DOHH2 (cell line): ENCODE measurements around the gene DHTKD1.

Experiments
- H3F3A ChIP-seq: fragments of 200-600 bp; sonication (generic), shearing (Covaris generic); 2 replicates; pipeline ENCODE4 v1.6.0; 2016; ENCODE audit warnings: antibody characterized with exemption, mild to moderate bottlenecking; ENCODE audit not compliant: control insufficient read depth, insufficient read depth
- H3K27ac ChIP-seq: fragments of 200-600 bp; sonication (generic); 2 replicates; pipeline ENCODE4 v1.5.1; 2014; ENCODE audit warnings: low read depth, mild to moderate bottlenecking, low read length, moderate library complexity
- H3K27me3 ChIP-seq: fragments of 200-600 bp; sonication (generic); 2 replicates; pipeline ENCODE4 v1.6.1; 2014; ENCODE audit warnings: mild to moderate bottlenecking, low read length, mixed read lengths; ENCODE audit not compliant: control insufficient read depth
- H3K36me3 ChIP-seq: fragments of 200-600 bp; sonication (generic); 2 replicates; pipeline ENCODE4 v1.6.1; 2014; ENCODE audit warnings: mild to moderate bottlenecking, low read length, moderate library complexity, mixed read lengths; ENCODE audit not compliant: control insufficient read depth
- H3K4me1 ChIP-seq: fragments of 200-600 bp; sonication (generic); 2 replicates; pipeline ENCODE4 v1.6.1; 2014; ENCODE audit warnings: mild to moderate bottlenecking, low read length, mixed read lengths; ENCODE audit not compliant: control insufficient read depth
- H3K4me2 ChIP-seq: fragments of 200-600 bp; sonication (generic); 2 replicates; pipeline ENCODE4 v1.6.0; 2014; ENCODE audit warnings: mild to moderate bottlenecking, low read length, moderate library complexity
- H3K4me3 ChIP-seq: fragments of 200-600 bp; sonication (generic); 2 replicates; pipeline ENCODE4 v1.5.1; 2014; ENCODE audit warnings: mild to moderate bottlenecking, low read length, mixed read lengths
- H3K79me2 ChIP-seq: fragments of 200-600 bp; sonication (generic); 2 replicates; pipeline ENCODE4 v1.6.1; 2014; ENCODE audit warnings: mild to moderate bottlenecking, low read length, mixed read lengths; ENCODE audit not compliant: control insufficient read depth
- H3K9me2 ChIP-seq: fragments of 200-600 bp; sonication (generic); replicated peaks from 2 replicates; pipeline ENCODE4 v1.6.1; 2014; ENCODE audit warnings: mild to moderate bottlenecking, low read length, mixed read lengths; ENCODE audit not compliant: control insufficient read depth
- H3K9me3 ChIP-seq: fragments of 200-600 bp; sonication (generic); 2 replicates; pipeline ENCODE4 v1.6.1; 2014; ENCODE audit warnings: antibody characterized with exemption, low read length, mixed read lengths; ENCODE audit not compliant: control insufficient read depth, insufficient read depth
- H4K20me1 ChIP-seq: fragments of 200-600 bp; sonication (generic); 2 replicates; pipeline ENCODE4 v1.6.0; 2014; ENCODE audit warnings: low read depth, mild to moderate bottlenecking, antibody characterized with exemption, low read length, moderate library complexity; ENCODE audit not compliant: control insufficient read depth, insufficient read depth
- CTCF ChIP-seq: fragments of 200-600 bp; sonication (generic); IDR thresholded peaks from one replicate; pipeline ENCODE4 v1.5.1; 2014; ENCODE audit warnings: antibody characterized with exemption, mild to moderate bottlenecking, low read depth, low read length; ENCODE audit not compliant: poor library complexity, severe bottlenecking
- EZH2phosphoT487 ChIP-seq: fragments of 200-600 bp; sonication (generic); IDR thresholded peaks from 2 replicates; pipeline ENCODE4 v1.6.1; 2017; ENCODE audit warnings: borderline replicate concordance, mild to moderate bottlenecking, antibody characterized with exemption, low read length, moderate library complexity, mixed read lengths

The DHTKD1 gene

DNA sequence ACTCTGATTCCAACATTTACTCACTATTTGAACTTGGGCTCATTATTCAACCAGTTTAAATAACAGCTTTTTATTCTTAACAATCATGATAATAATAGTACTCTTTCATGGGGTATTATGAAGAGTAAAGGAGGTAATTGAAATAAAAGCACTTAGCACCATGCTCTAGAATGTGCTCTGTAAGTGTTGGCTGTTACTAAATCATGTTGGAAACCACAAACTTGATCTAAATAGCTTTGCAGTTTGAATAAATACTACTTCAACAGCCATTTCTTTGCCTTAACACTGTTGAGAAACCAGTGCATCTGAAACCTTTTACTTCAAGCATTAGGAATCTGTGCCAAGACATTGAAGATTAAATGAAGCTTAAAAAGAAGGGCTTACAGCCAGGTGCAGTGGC is 18.2 kb upstream of the DHTKD1 start:
- peaks cover 45% of the 10 kb centered on the region for H3K4me1 ChIP-seq
- H3K36me3 ChIP-seq, result no peaks in the 10 kb centered on the region
- TF ChIP-seq CTCF (no peak), EZH2phosphoT487 (no peak)
- H3F3A ChIP-seq, result peaks cover 2% of the 10 kb centered on the region; the same call in 1 of the 2 replicates
- no peaks in the 10 kb centered on the region for H3K79me2 ChIP-seq
- peak overlapping the region; percentile 12; the same call in 1 of the 2 replicates for H3K4me2 ChIP-seq
- H3K27ac ChIP-seq, result no peak overlapping the region
- H3K27me3 ChIP-seq, result no peaks in the 10 kb centered on the region
- no peaks in the 10 kb centered on the region for H3K9me3 ChIP-seq
- no peaks in the 10 kb centered on the region for H3K9me2 ChIP-seq
- H4K20me1 ChIP-seq, result no peaks in the 10 kb centered on the region
- no peak overlapping the region for H3K4me3 ChIP-seq

- TF ChIP-seq EZH2phosphoT487, result no peak
- TF ChIP-seq CTCF, result no peak
- H4K20me1 ChIP-seq, result no peaks in the 10 kb centered on the region
- H3K27me3 ChIP-seq, result no peaks in the 10 kb centered on the region
- peak overlapping the region; percentile 6 for H3K4me3 ChIP-seq
- peak overlapping the region; percentile 12 for H3K4me2 ChIP-seq
- H3F3A ChIP-seq, result no peaks in the 10 kb centered on the region
- H3K27ac ChIP-seq, result peak overlapping the region; percentile 14; the same call in 1 of the 2 replicates
- H3K36me3 ChIP-seq, result no peaks in the 10 kb centered on the region
- H3K9me2 ChIP-seq, result no peaks in the 10 kb centered on the region
- H3K4me1 ChIP-seq, result peaks cover 45% of the 10 kb centered on the region
- no peaks in the 10 kb centered on the region for H3K9me3 ChIP-seq
- H3K79me2 ChIP-seq, result no peaks in the 10 kb centered on the region
Measured at GRCh38 chr10:12051241-12051640, 17.5 kb upstream of the DHTKD1 start.

DNA sequence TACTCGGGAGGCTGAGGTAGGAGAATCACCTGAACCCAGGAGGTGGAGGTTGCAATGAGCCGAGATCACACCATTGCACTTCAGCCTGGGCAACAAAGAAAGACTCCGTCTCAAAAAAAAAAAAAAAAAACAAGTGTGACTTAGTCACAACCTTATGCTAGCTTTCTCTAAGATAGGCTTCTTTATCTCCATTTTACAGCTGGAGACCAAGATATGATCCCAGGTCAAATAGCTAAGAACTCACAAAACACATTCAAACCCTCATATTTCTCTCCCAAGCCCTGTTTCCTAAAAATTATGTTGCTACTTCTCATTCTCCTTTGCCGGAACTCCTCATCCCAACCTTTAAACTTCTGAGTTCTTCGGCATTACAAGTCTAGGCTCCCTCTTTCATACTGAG is 13.0 kb upstream of the DHTKD1 start:
- H3K4me3 ChIP-seq, result no peak overlapping the region
- no peaks in the 10 kb centered on the region for H3K79me2 ChIP-seq
- no peaks in the 10 kb centered on the region for H4K20me1 ChIP-seq
- no peak overlapping the region for H3K4me2 ChIP-seq
- H3K9me2 ChIP-seq, result no peaks in the 10 kb centered on the region
- H3K9me3 ChIP-seq, result no peaks in the 10 kb centered on the region
- no peaks in the 10 kb centered on the region for H3F3A ChIP-seq
- no peaks in the 10 kb centered on the region for H3K27me3 ChIP-seq
- H3K4me1 ChIP-seq, result peaks cover 33% of the 10 kb centered on the region
- H3K27ac ChIP-seq, result no peak overlapping the region
- TF ChIP-seq EZH2phosphoT487, result no peak
- no peak for TF ChIP-seq CTCF
- H3K36me3 ChIP-seq, result no peaks in the 10 kb centered on the region
